Epithelial cell of prostate (primary cell): ENCODE results near the gene ZNF219.

Experiments
- DNase-seq: peaks from one replicate; pipeline ENCODE4 v3.0.0-alpha.2; 2011; ENCODE audit warnings: low read depth, low spot score
- H3K27ac ChIP-seq: fragments of 450-650 bp; 2 replicates; pipeline ENCODE4 v1.5.1; 2017; ENCODE audit warnings: mild to moderate bottlenecking

Gene ZNF219

DNA sequence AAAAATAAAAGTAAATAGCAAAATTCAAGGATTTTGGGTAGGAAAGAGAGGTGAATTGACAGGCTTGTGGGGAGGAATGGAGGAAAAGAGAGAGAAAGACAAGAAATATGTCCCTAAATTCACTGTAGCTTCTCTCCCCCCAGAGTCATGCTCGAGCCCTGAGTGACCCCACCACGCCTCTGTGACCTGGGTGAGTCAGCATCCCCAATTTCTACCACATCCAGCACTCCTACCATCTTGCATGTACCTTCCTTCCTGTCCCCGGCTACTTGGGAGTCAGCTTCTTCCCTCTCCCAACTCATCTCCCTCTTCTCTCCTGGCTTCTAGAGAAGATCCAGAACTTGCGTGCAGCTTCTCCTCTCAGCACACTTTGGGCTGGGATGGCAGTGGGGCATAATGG, 9.8 kb downstream of the ZNF219 start:
- H3K27ac ChIP-seq, result no peak overlapping the region
- no peak for DNase-seq

DNA sequence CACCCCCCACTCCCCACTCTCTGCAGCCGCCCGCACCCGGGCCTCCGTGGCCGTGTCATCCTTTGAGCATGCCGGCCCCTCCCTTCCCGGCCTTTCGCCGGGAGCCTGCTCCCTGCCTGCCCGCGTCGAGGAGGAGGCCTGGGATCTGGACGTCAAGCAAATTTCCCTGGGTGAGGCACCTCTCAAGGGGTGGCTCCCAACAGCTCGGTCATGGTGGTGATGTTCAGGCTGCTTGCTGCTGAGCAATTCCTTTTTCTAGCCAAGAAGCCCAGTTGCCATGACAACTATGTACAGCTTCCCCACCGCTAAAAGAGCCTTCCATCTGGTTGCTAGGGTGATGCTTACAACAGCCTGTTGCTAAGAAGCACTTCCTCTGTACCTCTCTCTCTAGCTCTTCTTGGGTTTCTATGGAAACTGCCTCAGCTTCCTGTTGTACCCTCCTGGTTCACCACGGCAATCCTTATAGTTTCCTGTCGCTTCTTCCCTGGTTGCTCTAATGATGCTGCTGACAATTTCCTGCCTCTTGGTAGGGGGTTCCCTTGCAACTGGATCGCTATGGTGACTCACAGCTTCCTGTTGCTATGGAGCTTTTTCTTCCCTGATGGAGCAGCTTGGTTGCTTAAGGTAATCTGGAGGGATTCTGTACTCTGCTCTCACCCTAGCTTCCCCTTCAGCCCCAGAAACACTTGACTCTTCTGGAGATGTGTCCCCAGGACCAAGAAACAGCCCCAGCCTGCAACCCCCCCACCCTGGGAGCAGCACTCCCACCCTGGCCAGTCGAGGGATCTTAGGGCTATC, 11.0 kb downstream of the ZNF219 start:
- no peak overlapping the region for H3K27ac ChIP-seq
- DNase-seq, result no peak

DNA sequence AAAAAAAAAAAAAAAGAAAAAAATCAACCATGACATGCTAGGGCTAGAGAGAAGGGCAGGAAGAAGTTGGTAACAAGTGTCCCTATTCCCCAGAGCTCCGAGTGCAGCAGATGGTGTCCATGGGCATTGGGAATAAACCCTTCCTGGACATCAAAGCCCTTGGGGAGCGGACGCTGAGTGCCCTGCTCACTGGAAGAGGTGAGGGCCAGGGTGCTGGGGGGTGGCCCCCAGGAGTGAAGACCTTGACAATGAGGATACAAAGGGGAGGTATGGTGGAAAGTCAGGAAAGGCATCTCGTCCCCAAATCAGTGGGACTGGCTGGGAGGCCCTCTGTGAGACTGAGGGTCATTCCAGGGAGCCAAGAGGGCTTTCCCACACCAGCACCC, 11.6 kb downstream of the ZNF219 start:
- DNase-seq, result no peak
- no peak overlapping the region for H3K27ac ChIP-seq

DNA sequence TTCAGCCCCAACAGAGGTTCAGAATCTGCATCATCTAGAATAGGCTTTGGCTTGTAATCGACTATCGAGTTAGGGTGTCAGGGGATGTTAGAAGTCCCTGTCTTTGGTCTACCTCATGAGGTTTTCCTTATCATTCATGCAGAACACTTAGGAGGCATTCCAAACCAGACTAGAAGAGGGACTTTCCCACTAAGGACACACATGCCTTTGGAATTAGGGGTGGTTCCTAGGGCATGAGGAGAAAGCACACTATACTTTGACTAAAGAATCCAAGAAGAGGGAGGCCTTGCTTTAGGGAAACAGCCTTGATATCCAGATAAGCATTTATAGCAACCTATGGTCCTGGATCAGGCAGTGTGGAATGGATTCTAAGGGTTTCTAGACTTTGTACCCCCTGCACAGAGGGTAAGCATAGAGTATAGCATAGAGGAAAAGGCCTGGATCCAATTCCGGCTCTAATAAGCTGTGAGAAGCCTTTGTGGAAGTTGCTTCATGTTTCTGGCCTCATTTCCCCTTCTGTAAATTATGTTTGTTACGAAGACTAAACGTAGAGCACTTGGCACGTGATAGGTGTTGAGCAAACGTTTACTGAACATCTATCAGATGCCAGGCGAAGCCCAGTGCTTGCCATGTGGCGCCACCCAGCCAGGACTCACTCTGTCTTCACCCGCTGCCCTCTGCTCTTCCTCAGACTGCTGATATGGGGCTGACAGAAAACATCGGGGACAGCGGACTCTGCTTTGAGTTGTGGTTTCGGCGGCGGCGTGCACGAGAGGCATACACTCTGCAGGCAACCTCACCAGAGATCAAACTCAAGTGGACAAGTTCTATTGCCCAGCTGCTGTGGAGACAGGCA, 13.2 kb downstream of the ZNF219 start:
- no peak for DNase-seq
- peak overlapping the region; percentile 8 for H3K27ac ChIP-seq

DNA sequence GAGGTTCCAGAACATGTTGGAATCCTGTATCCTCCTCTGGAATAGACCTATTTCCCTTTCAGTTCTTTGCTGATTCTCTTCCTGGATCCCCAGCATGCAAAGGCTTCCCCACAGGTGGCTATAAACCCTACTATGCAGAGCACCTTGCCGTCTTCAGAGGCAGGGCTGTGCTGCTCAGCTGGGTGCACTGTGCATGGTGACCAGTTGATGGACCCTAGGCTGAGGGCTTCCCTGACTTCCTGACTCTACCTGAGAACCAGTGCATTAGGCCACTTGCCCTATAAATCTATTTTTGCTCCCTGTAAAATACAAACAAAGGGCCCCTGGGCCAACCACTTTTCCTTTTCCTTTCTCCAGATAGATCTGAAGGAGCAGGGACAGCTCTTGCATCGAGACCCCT, 14.1 kb downstream of the ZNF219 start:
- DNase-seq, result no peak
- H3K27ac ChIP-seq, result peak overlapping the region; percentile 8

GRCh38 chr14:21083565-21084325, 14.7 kb downstream of the ZNF219 start:
- no peak for DNase-seq
- H3K27ac ChIP-seq, result no peak overlapping the region

GRCh38 chr14:21081521-21082142, 16.8 kb downstream of the ZNF219 start:
- no peak for DNase-seq
- H3K27ac ChIP-seq, result no peak overlapping the region

- no peak for DNase-seq
- H3K27ac ChIP-seq, result no peak overlapping the region
These were observed 19.7 kb downstream of the ZNF219 start for GRCh38 chr14:21078726-21079125.

DNA sequence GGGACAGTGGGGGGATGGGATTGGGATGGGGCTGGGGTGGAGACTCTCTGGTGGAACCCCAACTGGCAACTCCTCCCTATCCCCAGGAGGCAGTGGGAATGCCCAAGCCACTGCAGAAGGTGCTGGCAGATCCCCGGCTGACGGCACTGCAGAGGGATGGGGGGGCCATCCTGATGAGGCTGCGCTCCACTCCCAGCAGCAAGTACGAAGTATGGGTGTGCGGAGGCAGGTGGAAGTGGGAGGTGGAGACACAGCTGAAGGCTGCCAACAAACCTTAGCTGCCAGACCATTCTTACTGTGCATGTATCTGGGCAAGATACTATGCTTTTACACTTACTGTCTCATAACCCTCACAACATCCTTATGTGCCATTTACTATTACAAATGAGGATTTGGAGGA, 20.2 kb downstream of the ZNF219 start:
- no peak overlapping the region for H3K27ac ChIP-seq
- DNase-seq, result no peak

- DNase-seq, result no peak
These were observed 20.8 kb downstream of the ZNF219 start for GRCh38 chr14:21077672-21078071.

DNA sequence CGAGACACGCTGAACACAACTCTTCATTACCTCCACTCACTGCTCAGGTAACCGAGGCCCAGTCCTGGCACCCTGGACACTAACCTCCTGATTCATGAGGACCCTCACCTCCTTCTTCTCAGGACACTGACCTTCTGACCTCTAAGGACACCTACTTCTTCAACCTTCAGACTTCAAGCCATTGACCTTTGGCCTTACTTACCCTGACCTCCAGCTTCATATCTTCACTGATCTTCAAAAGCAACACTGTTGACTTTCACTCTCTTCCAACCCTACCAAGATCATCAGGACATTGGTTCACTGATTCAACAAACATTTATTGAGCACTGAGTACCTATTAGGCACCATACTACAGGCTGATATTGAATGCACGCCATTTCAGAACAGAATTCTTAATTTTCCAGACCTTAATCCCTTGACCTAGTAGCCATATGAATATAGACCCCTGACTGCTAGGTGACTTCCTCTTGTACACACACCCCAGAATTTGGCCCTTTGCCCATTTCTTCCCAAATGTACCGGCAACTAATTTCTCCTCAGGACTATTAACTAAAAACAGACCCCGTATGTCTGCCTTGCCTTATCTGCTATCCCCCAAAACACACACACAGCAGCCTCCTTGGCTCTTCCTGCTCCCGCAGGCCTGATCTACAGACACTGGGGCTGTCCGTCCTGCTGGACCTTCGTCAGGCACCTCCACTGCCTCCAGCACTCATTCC, 22.6 kb downstream of the ZNF219 start:
- H3K27ac ChIP-seq, result no peak overlapping the region

More at GRCh38 chr14:21077672-21078071, 20.8 kb downstream of the ZNF219 start:
- H3K27ac ChIP-seq, result no peak overlapping the region

GRCh38 chr14:21074398-21075272, 23.8 kb downstream of the ZNF219 start:
- no peak for DNase-seq
- no peak overlapping the region for H3K27ac ChIP-seq

More for the DNA sequence above, 22.6 kb downstream of the ZNF219 start:
- DNase-seq, result no peak

GRCh38 chr14:21073921-21074320, 24.5 kb downstream of the ZNF219 start:
- H3K27ac ChIP-seq, result no peak overlapping the region

DNA sequence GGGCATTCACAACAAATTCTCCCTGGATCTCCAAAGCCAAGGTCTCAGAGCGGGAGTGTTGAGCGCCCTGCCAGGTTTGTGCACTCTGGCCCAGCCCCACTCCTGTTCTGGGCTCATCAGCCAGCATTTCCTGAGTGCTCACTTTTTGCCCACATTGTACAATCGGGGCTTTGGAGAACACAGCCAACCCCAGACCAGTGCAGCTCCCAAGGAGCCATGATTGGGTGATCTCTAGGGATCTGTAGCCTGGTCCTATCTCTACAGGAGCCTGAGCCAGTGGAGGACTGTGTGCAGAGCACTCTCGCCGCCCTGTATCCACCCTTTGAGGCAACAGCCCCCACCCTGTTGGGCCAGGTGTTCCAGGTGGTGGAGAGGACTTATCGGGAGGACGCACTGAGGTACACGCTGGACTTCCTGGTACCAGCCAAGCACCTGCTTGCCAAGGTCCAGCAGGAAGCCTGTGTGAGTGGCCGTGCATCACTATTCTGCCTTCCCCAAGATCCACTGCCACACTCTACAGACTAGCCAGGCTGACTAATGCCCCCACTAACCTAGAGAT, 25.6 kb downstream of the ZNF219 start:
- no peak for DNase-seq
- H3K27ac ChIP-seq, result no peak overlapping the region

More at GRCh38 chr14:21073921-21074320, 24.5 kb downstream of the ZNF219 start:
- DNase-seq, result no peak

DNA sequence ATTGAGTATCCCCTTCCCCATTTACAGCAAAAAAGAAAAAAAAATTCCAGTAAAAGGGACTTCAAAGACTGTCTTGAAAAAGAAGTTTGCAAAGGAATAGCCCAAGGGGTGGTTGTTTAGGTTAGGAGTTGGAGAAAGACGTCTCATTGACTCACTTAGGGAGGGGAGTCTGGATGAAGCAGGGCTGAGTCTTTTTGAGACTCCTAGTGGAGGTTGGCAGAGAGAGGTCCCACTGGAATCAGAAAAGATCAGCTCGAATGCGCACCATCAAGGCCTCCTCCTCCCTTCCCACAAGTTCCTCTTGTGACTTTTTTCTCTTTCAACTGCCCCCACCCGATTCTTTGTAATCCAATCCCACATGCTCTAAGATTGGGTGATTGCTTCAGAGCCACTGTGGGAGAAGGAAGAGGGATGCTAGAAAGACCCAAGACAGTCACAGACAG, 26.4 kb downstream of the ZNF219 start:
- no peak for DNase-seq
- peak overlapping the region; percentile 49 for H3K27ac ChIP-seq

DNA sequence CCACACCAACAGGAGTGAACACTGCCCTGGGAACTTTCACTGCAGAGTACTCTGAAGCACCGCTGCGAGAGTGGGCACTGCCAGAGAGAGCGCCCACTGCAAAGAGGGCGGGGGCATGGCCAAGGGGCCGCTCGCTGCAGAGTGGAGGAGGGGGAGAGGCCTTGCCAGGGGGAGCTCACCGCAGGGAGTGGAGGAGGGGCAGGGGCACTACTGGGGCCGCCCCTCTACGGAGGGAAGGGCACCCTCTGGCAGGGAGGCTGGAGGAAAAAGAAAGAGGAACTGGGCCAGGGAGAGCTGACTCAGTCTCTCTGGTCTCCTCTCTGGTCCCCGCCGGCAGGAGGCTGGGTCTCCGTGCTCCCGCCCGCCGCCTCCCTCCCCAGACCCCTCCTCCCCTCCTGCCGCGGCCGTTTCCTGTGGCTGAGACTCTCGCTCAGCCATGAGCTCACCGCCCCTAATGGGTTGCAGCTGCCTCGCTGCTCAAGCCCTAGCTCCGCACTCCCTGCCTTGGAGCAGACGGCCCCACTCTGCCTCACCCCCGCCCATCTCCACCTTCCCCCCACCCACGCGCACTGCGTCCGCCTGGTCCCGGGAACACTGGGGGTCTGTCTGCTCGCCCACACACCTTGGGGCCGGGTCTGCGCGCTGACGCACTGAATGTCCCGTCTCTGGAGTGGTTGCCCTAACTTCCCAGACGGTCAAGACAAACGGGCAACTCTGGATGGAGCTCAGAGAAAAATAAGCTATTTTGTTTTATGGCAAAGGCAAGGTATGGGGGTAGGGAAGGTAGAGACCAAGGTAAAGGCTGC, 27.0 kb downstream of the ZNF219 start:
- peak overlapping the region; percentile 49 for H3K27ac ChIP-seq
- peak; percentile 60 for DNase-seq

DNA sequence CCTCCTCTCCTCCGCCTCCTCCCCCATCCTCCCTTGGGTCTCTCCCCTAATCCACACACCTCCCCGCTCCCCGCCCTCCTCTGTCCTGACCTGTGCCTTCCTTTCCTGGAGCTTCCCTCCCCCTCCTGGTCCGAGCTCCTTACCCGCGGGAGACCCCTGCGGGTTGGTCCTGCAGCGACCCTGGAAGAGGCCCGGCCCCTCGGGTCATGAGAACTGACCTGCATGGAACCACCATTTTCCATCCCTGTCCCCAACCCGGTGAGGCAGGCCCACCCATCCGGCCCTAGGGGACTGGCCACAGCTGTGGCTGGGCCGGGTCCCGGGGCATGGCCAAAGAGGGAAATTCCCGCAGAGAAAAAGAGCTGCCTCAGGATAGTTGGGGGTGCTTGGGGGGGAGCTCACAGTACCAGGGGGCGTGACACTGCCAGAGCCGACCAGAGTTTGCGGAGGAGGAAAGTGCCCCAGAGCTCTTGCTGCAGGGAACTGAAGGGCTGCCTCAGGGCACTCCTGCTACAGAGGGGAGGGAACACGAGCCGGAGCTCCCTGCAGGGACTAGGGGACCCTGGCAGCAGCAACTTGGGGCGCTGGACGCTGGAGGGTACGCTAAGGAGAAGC, 27.7 kb downstream of the ZNF219 start:
- no peak for DNase-seq
- H3K27ac ChIP-seq, result peak overlapping the region; percentile 49
